Measurements from ENCODE around the gene NFATC1.

Gene NFATC1

DNA sequence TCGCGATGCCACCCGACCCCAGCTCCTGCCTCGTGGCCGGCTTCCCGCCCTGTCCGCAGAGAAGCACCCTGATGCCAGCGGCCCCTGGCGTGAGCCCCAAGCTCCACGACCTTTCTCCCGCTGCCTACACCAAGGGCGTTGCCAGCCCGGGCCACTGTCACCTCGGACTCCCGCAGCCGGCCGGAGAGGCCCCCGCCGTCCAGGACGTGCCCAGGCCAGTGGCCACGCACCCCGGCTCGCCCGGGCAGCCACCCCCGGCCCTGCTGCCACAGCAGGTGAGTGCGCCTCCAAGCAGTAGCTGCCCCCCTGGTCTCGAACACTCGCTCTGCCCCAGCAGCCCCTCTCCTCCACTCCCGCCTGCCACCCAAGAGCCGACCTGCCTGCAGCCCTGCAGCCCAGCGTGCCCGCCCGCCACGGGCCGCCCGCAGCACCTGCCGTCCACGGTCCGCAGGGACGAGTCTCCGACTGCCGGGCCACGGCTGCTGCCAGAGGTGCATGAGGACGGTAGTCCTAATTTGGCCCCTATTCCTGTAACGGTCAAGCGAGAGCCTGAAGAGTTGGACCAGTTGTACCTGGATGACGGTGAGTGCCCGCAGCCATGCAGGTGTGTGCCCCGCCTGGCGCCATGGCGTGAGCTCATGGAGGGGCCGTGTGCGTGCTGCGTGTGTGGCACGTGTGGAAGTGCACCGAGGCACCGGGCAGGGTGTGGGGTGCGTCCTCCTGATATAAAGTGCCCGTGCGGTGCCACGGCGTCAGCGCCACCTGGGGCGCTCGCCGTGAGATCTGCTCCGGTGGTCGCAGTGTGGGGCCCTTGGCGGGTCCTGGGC lies 90.8 kb downstream of the NFATC1 start:
- WGBS (ENCODE audit: insufficient coverage, insufficient read length), result no CpG with 5 or more reads among the region's 69 CpGs
- H3K9me3 ChIP-seq (ENCODE audit: control insufficient read depth, insufficient read depth, low read length), result no peaks in the 10 kb centered on the region
- H3K27ac ChIP-seq (ENCODE audit: low read length), result no peak overlapping the region
- H3K4me3 ChIP-seq (ENCODE audit: low read length), result no peak overlapping the region
- H3K4me1 ChIP-seq (ENCODE audit: control insufficient read depth, insufficient read depth, low read length), result no peaks in the 10 kb centered on the region; the same call in 1 of the 2 replicates
- no peak for DNase-seq (ENCODE audit: low read depth, low spot score)
- H3K27me3 ChIP-seq (ENCODE audit: control insufficient read depth, insufficient read depth, low read length), result no peaks in the 10 kb centered on the region
- no peaks in the 10 kb centered on the region for H3K36me3 ChIP-seq (ENCODE audit: control insufficient read depth, insufficient read depth, low read length)

DNA sequence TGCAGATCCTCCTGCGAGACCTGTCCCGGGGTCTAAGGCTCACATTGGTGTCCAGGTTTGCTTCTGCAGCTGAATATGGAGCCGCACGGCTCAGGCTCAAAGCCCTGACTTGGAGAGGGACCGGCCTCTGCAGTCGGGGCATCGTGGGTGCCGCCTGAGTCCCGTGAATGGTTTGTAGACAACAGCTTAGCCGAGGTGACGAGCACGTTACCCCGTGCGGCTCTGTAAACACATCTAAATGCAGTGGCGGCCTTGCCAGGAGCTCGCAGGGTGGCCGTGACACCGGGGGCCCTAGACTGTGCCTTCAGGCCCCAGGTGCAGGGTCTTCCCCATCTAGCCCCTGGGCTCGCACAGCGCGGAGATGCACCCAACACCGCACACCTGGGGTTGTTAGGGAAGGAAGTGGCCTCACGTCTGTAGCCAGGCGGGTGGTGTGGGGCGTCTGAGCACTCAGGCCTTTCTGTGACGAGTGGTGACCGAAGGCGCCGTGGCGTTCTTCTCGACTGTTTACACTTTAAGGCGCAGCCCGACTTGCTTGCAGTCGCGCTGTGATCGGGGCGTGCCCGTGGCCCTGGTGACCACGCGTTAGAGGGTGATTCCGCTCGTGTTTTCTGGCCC lies 91.6 kb downstream of the NFATC1 start:
- no CpG with 5 or more reads among the region's 42 CpGs for WGBS (ENCODE audit: insufficient coverage, insufficient read length)
- H3K4me3 ChIP-seq (ENCODE audit: low read length), result no peak overlapping the region
- no peaks in the 10 kb centered on the region for H3K27me3 ChIP-seq (ENCODE audit: control insufficient read depth, insufficient read depth, low read length)
- H3K27ac ChIP-seq (ENCODE audit: low read length), result no peak overlapping the region
- no peaks in the 10 kb centered on the region; the same call in 1 of the 2 replicates for H3K4me1 ChIP-seq (ENCODE audit: control insufficient read depth, insufficient read depth, low read length)
- H3K9me3 ChIP-seq (ENCODE audit: control insufficient read depth, insufficient read depth, low read length), result no peaks in the 10 kb centered on the region
- no peaks in the 10 kb centered on the region for H3K36me3 ChIP-seq (ENCODE audit: control insufficient read depth, insufficient read depth, low read length)
- no peak for DNase-seq (ENCODE audit: low read depth, low spot score)

- Histone ChIP-seq H3K4me1 (ENCODE audit: control insufficient read depth, insufficient read depth, low read length) (no peaks in the 10 kb centered on the region; the same call in 1 of the 2 replicates), H3K27me3 (ENCODE audit: control insufficient read depth, insufficient read depth, low read length) (no peaks in the 10 kb centered on the region), H3K27ac (ENCODE audit: low read length) (no peak overlapping the region), H3K36me3 (ENCODE audit: control insufficient read depth, insufficient read depth, low read length) (no peaks in the 10 kb centered on the region), H3K9me3 (ENCODE audit: control insufficient read depth, insufficient read depth, low read length) (no peaks in the 10 kb centered on the region), H3K4me3 (ENCODE audit: low read length) (no peak overlapping the region)
- no CpG with 5 or more reads among the region's 22 CpGs for WGBS (ENCODE audit: insufficient coverage, insufficient read length)
- no peak for DNase-seq (ENCODE audit: low read depth, low spot score)
Observed at GRCh38 chr18:79487801-79488201, 92.1 kb downstream of the NFATC1 start.

- Histone ChIP-seq H3K4me3 (ENCODE audit: low read length) (no peak overlapping the region), H3K27ac (ENCODE audit: low read length) (no peak overlapping the region), H3K36me3 (ENCODE audit: control insufficient read depth, insufficient read depth, low read length) (no peaks in the 10 kb centered on the region), H3K27me3 (ENCODE audit: control insufficient read depth, insufficient read depth, low read length) (no peaks in the 10 kb centered on the region), H3K9me3 (ENCODE audit: control insufficient read depth, insufficient read depth, low read length) (no peaks in the 10 kb centered on the region), H3K4me1 (ENCODE audit: control insufficient read depth, insufficient read depth, low read length) (no peaks in the 10 kb centered on the region; the same call in 1 of the 2 replicates)
- WGBS (ENCODE audit: insufficient coverage, insufficient read length), result no CpG with 5 or more reads among the region's 26 CpGs
- no peak for DNase-seq (ENCODE audit: low read depth, low spot score)
Observed at GRCh38 chr18:79488311-79489050, 92.8 kb downstream of the NFATC1 start.

- Histone ChIP-seq H3K27ac (ENCODE audit: low read length) (no peak overlapping the region), H3K36me3 (ENCODE audit: control insufficient read depth, insufficient read depth, low read length) (no peaks in the 10 kb centered on the region)
- WGBS (ENCODE audit: insufficient coverage, insufficient read length), result no CpG with 5 or more reads among the region's 32 CpGs
Observed at GRCh38 chr18:79489051-79489898, 93.5 kb downstream of the NFATC1 start.

GRCh38 chr18:79489899-79490625 lies 94.3 kb downstream of the NFATC1 start:
- Histone ChIP-seq H3K4me3 (ENCODE audit: low read length) (no peak overlapping the region), H3K27ac (ENCODE audit: low read length) (no peak overlapping the region), H3K9me3 (ENCODE audit: control insufficient read depth, insufficient read depth, low read length) (no peaks in the 10 kb centered on the region), H3K27me3 (ENCODE audit: control insufficient read depth, insufficient read depth, low read length) (no peaks in the 10 kb centered on the region), H3K4me1 (ENCODE audit: control insufficient read depth, insufficient read depth, low read length) (no peaks in the 10 kb centered on the region; the same call in 1 of the 2 replicates), H3K36me3 (ENCODE audit: control insufficient read depth, insufficient read depth, low read length) (no peaks in the 10 kb centered on the region)
- WGBS (ENCODE audit: insufficient coverage, insufficient read length), result no CpG with 5 or more reads among the region's 16 CpGs
- no peak for DNase-seq (ENCODE audit: low read depth, low spot score)

More at GRCh38 chr18:79489051-79489898, 93.5 kb downstream of the NFATC1 start:
- H3K4me1 ChIP-seq (ENCODE audit: control insufficient read depth, insufficient read depth, low read length), result no peaks in the 10 kb centered on the region; the same call in 1 of the 2 replicates
- H3K9me3 ChIP-seq (ENCODE audit: control insufficient read depth, insufficient read depth, low read length), result no peaks in the 10 kb centered on the region
- H3K27me3 ChIP-seq (ENCODE audit: control insufficient read depth, insufficient read depth, low read length), result no peaks in the 10 kb centered on the region
- no peak for DNase-seq (ENCODE audit: low read depth, low spot score)
- H3K4me3 ChIP-seq (ENCODE audit: low read length), result no peak overlapping the region

GRCh38 chr18:79490626-79491041 lies 94.9 kb downstream of the NFATC1 start:
- DNase-seq (ENCODE audit: low read depth, low spot score), result no peak
- no peaks in the 10 kb centered on the region for H3K27me3 ChIP-seq (ENCODE audit: control insufficient read depth, insufficient read depth, low read length)
- H3K9me3 ChIP-seq (ENCODE audit: control insufficient read depth, insufficient read depth, low read length), result no peaks in the 10 kb centered on the region
- H3K27ac ChIP-seq (ENCODE audit: low read length), result no peak overlapping the region
- no peak overlapping the region for H3K4me3 ChIP-seq (ENCODE audit: low read length)
- no peaks in the 10 kb centered on the region; the same call in 1 of the 2 replicates for H3K4me1 ChIP-seq (ENCODE audit: control insufficient read depth, insufficient read depth, low read length)
- no peaks in the 10 kb centered on the region for H3K36me3 ChIP-seq (ENCODE audit: control insufficient read depth, insufficient read depth, low read length)
- no CpG with 5 or more reads among the region's 22 CpGs for WGBS (ENCODE audit: insufficient coverage, insufficient read length)

GRCh38 chr18:79491081-79491551 lies 95.4 kb downstream of the NFATC1 start:
- no peak for DNase-seq (ENCODE audit: low read depth, low spot score)
- no peaks in the 10 kb centered on the region for H3K36me3 ChIP-seq (ENCODE audit: control insufficient read depth, insufficient read depth, low read length)
- no CpG with 5 or more reads among the region's 19 CpGs for WGBS (ENCODE audit: insufficient coverage, insufficient read length)
- H3K9me3 ChIP-seq (ENCODE audit: control insufficient read depth, insufficient read depth, low read length), result no peaks in the 10 kb centered on the region
- H3K4me1 ChIP-seq (ENCODE audit: control insufficient read depth, insufficient read depth, low read length), result no peaks in the 10 kb centered on the region; the same call in 1 of the 2 replicates
- no peak overlapping the region for H3K27ac ChIP-seq (ENCODE audit: low read length)
- H3K4me3 ChIP-seq (ENCODE audit: low read length), result no peak overlapping the region
- no peaks in the 10 kb centered on the region for H3K27me3 ChIP-seq (ENCODE audit: control insufficient read depth, insufficient read depth, low read length)

GRCh38 chr18:79493211-79493800 lies 97.6 kb downstream of the NFATC1 start:
- no peak for DNase-seq (ENCODE audit: low read depth, low spot score)
- no peak overlapping the region for H3K4me3 ChIP-seq (ENCODE audit: low read length)
- no peaks in the 10 kb centered on the region for H3K36me3 ChIP-seq (ENCODE audit: control insufficient read depth, insufficient read depth, low read length)
- no peak overlapping the region for H3K27ac ChIP-seq (ENCODE audit: low read length)
- H3K9me3 ChIP-seq (ENCODE audit: control insufficient read depth, insufficient read depth, low read length), result no peaks in the 10 kb centered on the region
- no CpG with 5 or more reads among the region's 65 CpGs for WGBS (ENCODE audit: insufficient coverage, insufficient read length)
- no peaks in the 10 kb centered on the region for H3K27me3 ChIP-seq (ENCODE audit: control insufficient read depth, insufficient read depth, low read length)
- H3K4me1 ChIP-seq (ENCODE audit: control insufficient read depth, insufficient read depth, low read length), result no peaks in the 10 kb centered on the region; the same call in 1 of the 2 replicates
